Stimulated activated CD4-positive, alpha-beta T cell treated with anti-CD3 and anti-CD28 coated beads, Interleukin-12 subunit alpha, Interleukin-12 subunit beta, amount 100 ng/mL, for 48 hours (primary cell): ENCODE results near the gene MESP1.

Experiments
- DNase-seq, 3 donors: peaks; one replicate each; pipeline ENCODE4 v3.0.0-alpha.2; 2020; ENCODE audit warnings: low read depth in 2 of 3, low spot score in 1 of 3

The MESP1 gene

GRCh38 chr15:89760303-89761008 lies 9.4 kb upstream of the MESP1 start:
- peak; percentile 45 to 83 (median 55) for DNase-seq

- no peak for DNase-seq
These were observed 8.8 kb upstream of the MESP1 start for GRCh38 chr15:89759835-89760234.

- DNase-seq: no peak
These were observed 7.9 kb upstream of the MESP1 start for GRCh38 chr15:89758981-89759380.

- no peak for DNase-seq
These were observed 7.2 kb upstream of the MESP1 start for GRCh38 chr15:89758283-89758682.

- no peak for DNase-seq
These were observed 5.8 kb upstream of the MESP1 start for GRCh38 chr15:89756897-89757296.

- no peak for DNase-seq
These were observed 4.7 kb upstream of the MESP1 start for GRCh38 chr15:89755701-89756100.

GRCh38 chr15:89754361-89755154 lies 3.5 kb upstream of the MESP1 start:
- DNase-seq: no peak

- DNase-seq: no peak
These were observed 2.8 kb upstream of the MESP1 start for GRCh38 chr15:89753855-89754254.

GRCh38 chr15:89751748-89752147 lies 699 bp upstream of the MESP1 start:
- no peak for DNase-seq

- DNase-seq: no peak
These were observed 994 bp downstream of the MESP1 start for GRCh38 chr15:89749951-89750559.

- DNase-seq: no peak
These were observed 1.5 kb downstream of the MESP1 start for GRCh38 chr15:89749526-89749925.

GRCh38 chr15:89749054-89749453 lies 2.0 kb downstream of the MESP1 start:
- no peak for DNase-seq

GRCh38 chr15:89747708-89748682 lies 3.1 kb downstream of the MESP1 start:
- DNase-seq: no peak

- no peak for DNase-seq
These were observed 4.7 kb downstream of the MESP1 start for GRCh38 chr15:89746386-89746780.

- no peak for DNase-seq
These were observed 5.3 kb downstream of the MESP1 start for GRCh38 chr15:89745768-89746167.

- DNase-seq: no peak
These were observed 5.9 kb downstream of the MESP1 start for GRCh38 chr15:89745131-89745530.

GRCh38 chr15:89743594-89743993 lies 7.5 kb downstream of the MESP1 start:
- DNase-seq: no peak

- no peak for DNase-seq
These were observed 8.0 kb downstream of the MESP1 start for GRCh38 chr15:89743011-89743410.

- DNase-seq: peak in 2 of 3 donors; percentile 26 to 70
These were observed 10.9 kb downstream of the MESP1 start for GRCh38 chr15:89740137-89740536.

- DNase-seq: no peak
These were observed 15.3 kb downstream of the MESP1 start for GRCh38 chr15:89735773-89736172.
